Measurements from ENCODE around the gene PAFAH2. TPM values are rescaled to one million over a fixed set of nuclear protein-coding genes. Genes with fewer than 3 reads are reported as not detected.

The PAFAH2 gene
- total RNA-seq, 2 experiments from 2014 or later: 6.6 to 7.9 TPM

DNA sequence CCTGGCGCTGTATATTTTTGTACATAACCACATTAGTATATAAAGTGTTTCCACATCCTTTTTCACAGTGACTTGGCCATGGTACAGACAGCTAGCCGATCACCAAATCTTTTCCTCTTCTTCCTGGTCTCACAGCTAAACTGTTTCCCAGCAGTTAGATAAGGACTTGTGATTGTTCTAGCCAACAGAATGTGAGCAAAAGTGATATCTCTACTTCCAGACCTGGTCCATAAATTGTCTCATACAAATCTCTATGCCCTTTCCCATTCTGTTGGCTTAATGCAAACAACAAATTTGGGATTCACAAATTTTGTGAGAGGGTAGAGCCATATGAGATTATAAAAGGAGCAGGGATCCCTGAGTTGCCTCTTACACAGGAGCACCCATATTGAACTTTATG lies 19.5 kb downstream of the PAFAH2 start:
- DNase-seq: no peak
- CTCF ChIA-PET: interaction anchor here (1.4 kb wide), 1 partner anchor 19 kb away, joined by 6 read pairs; the partner anchor contains the start of gene PAFAH2
- Mint-ChIP-seq H3K9me3 (ENCODE audit: low read depth) (no peaks in the 10 kb centered on the region), H3K27ac (no peak overlapping the region), H3K4me3 (no peak overlapping the region), H3K36me3 (ENCODE audit: low read depth) (peaks cover 46% of the 10 kb centered on the region), H3K27me3 (no peaks in the 10 kb centered on the region), H3K4me1 (peaks cover 4% of the 10 kb centered on the region)
- ATAC-seq: no peak
- POLR2A ChIA-PET: no interaction called here
- intact Hi-C loops (cut with DNase I, micrococcal nuclease): no loop called here

DNA sequence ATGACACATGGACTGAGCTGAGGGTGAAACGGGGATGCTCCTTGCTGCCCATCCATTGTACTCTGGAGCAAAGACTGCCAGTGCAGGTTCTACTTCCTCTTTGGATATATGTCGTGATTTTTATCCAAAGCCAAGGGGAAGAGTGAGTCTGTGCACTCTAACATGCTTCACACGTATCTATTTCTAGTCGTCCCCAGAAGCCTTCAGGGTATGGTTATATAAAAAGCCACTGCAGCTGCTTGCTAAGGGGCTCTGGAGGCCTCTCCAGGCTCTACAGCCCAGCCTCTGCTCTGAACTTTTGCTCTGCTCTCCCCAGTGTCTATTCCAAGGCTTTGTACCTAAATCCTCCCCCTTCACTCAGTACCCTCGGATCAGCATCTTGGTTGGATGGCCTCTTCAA lies 20.1 kb downstream of the PAFAH2 start:
- Mint-ChIP-seq H3K9me3 (ENCODE audit: low read depth) (no peaks in the 10 kb centered on the region), H3K27me3 (no peaks in the 10 kb centered on the region), H3K4me3 (no peak overlapping the region), H3K27ac (no peak overlapping the region), H3K36me3 (ENCODE audit: low read depth) (peaks cover 45% of the 10 kb centered on the region), H3K4me1 (peaks cover 6% of the 10 kb centered on the region)
- POLR2A ChIA-PET: no interaction called here
- CTCF ChIA-PET: interaction anchor here (1.4 kb wide), 1 partner anchor 20 kb away, joined by 6 read pairs; the partner anchor contains the start of gene PAFAH2
- intact Hi-C loops (cut with DNase I, micrococcal nuclease): no loop called here
- no peak for DNase-seq
- ATAC-seq: no peak

DNA sequence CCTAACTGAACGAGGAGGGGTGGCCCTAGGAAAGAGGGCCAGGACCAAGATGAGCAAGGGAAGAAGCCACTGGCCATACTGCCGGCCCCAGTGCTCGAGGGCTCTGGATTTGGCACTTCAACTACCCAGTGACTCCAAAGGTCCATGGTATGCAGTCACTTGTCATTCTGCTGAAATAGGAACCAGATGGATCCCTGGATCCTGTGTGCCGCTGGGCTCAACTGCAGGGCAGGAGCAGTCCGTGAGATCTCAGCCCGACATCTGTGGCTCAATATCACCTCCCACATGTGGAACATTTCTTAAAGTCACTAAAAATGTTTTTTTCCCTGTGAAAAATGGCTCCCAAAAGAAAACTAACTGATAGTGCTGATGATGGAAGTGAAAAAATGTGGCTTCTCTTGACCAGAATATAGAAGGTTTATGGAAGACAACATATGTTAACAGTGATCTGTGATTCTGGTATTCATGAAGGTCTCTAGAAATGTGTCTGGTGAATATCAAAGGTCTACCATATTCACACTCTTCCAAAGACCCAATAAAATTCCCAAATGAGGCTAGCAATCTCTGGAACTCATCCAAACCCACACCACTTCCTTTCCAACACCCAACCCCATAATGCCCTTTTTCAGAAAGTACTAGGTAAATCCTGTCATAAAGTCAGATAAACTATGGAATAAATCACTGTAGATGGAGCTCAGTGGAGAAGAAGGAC lies 24.1 kb downstream of the PAFAH2 start:
- Mint-ChIP-seq H3K27me3 (no peaks in the 10 kb centered on the region), H3K4me3 (no peak overlapping the region), H3K36me3 (ENCODE audit: low read depth) (peaks cover 45% of the 10 kb centered on the region), H3K4me1 (peaks cover 29% of the 10 kb centered on the region), H3K27ac (peak overlapping the region; percentile 14), H3K9me3 (ENCODE audit: low read depth) (no peaks in the 10 kb centered on the region)
- DNase-seq (no peak), ATAC-seq (no peak)
- intact Hi-C loops (cut with DNase I, micrococcal nuclease): no loop called here
- POLR2A ChIA-PET: no interaction called here
- CTCF ChIA-PET: no interaction called here

DNA sequence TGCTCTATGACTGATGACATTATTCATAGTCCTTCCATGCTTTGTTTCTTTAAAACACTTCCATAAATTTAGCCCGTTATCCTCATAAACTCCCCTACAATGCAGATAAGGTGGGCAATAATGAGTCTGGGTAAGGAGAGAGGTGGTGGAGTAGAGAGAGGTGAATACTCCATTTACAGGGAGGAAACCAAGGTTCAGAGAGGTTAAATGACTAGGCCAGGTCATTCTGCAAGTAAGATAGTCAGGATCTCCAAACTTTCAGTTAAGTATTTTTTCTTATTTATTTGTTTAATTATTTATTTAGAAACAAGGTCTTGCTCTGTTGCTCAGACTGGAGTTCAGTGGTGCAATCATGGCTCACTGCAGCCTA lies 26.1 kb downstream of the PAFAH2 start:
- Mint-ChIP-seq H3K36me3 (ENCODE audit: low read depth) (peaks cover 52% of the 10 kb centered on the region), H3K27me3 (no peaks in the 10 kb centered on the region), H3K9me3 (ENCODE audit: low read depth) (no peaks in the 10 kb centered on the region), H3K27ac (peak overlapping the region; percentile 86), H3K4me3 (peak overlapping the region; percentile 48), H3K4me1 (peaks cover 31% of the 10 kb centered on the region)
- DNase-seq: no peak
- CTCF ChIA-PET: interaction anchor here (0.6 to 1.5 kb wide), 4 partner anchors 9 to 26 kb away, joined by 3 read pairs; partner anchors contain the start of gene PAFAH2
- ATAC-seq: peak; percentile 64
- POLR2A ChIA-PET: no interaction called here
- intact Hi-C loops (cut with DNase I, micrococcal nuclease): loop anchor here in 1 of 2 experiments (1.0 kb wide), 1 partner anchor 27 kb away; the partner anchor contains the start of gene PAFAH2

DNA sequence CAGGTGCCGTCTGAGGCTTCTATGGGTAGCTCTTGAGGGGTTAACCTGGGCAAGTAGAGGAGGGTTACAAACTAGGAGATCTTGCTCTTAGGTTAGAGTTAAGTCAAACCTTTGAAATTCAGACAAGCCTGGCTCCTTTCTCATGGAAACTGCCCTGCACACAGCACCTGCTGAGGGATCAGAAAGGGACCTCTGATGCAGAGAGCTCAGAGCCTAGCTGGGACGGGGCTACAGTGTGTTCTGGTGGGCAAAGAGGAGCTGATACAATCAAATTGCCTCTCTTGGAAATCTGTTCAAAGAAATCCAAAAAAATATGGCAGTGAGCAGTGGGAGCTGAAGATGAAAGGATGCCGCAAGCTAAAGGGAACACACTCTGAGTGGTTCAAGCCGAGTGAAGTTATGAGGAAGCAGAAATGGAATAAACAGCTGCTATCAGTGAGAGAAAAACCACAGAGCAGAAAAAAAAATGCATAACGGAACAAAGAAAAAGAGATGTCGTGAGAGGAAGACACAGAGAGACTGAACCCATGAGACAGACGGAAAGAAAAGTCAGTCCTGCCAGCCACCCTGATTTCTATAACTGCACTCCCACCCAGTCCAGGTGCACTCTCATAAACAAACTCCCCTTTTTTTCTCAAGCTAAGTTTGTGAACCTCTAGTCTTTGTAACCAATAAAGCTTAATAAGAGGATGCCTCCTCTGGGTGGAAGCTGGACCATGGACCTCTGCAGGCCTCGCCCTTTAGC lies 26.6 kb downstream of the PAFAH2 start:
- H3K4me1 Mint-ChIP-seq: peaks cover 31% of the 10 kb centered on the region
- H3K9me3 Mint-ChIP-seq (ENCODE audit: low read depth): no peaks in the 10 kb centered on the region
- POLR2A ChIA-PET: interaction anchor here (0.6 to 0.7 kb wide), 3 partner anchors 22 to 176 kb away, joined by 3 to 7 read pairs (median 4); no protein-coding TSS in a partner anchor
- no peaks in the 10 kb centered on the region for H3K27me3 Mint-ChIP-seq
- peak overlapping the region; percentile 48 for H3K4me3 Mint-ChIP-seq
- ATAC-seq (peak; percentile 82), DNase-seq (peak; percentile 36)
- CTCF ChIA-PET: interaction anchor here (0.6 to 1.5 kb wide), 4 partner anchors 8 to 27 kb away, joined by 3 read pairs; partner anchors contain the start of gene PAFAH2
- intact Hi-C loops (cut with DNase I, micrococcal nuclease): loop anchor here in 1 of 2 experiments (1.0 kb wide), 1 partner anchor 27 kb away; the partner anchor contains the start of gene PAFAH2
- H3K36me3 Mint-ChIP-seq (ENCODE audit: low read depth): peaks cover 51% of the 10 kb centered on the region
- peak overlapping the region; percentile 86 for H3K27ac Mint-ChIP-seq

DNA sequence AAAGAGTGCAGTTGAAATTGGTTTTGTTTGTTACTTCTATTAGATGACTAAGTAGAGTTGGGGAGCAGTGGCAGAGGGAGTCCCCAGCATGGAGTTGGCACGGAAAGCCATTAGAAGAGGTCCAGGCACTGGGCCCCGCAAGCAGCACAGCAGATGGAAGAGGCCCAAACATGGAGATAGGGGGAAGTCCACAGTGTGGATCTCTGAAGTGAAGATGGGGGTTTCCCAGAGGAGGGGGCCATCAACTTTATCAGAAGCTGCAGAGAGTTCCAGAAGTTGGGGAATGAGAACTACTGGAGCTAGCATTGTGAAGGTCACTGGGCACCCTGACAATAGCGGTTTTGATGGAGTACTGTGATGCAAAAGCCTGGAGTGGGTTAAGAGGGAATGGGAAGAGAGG lies 30.6 kb downstream of the PAFAH2 start:
- Mint-ChIP-seq H3K9me3 (ENCODE audit: low read depth) (no peaks in the 10 kb centered on the region), H3K27ac (no peak overlapping the region), H3K4me1 (peaks cover 23% of the 10 kb centered on the region), H3K4me3 (no peak overlapping the region), H3K27me3 (no peaks in the 10 kb centered on the region), H3K36me3 (ENCODE audit: low read depth) (peaks cover 39% of the 10 kb centered on the region)
- ATAC-seq (no peak), DNase-seq (no peak)
- ChIA-PET CTCF (interaction anchor here (0.6 to 2.1 kb wide), 3 partner anchors 30 to 1079 kb away, joined by 3 to 8 read pairs (median 3); partner anchors contain the start of gene PAFAH2), POLR2A (no interaction called here)
- intact Hi-C loops (cut with DNase I, micrococcal nuclease): no loop called here

DNA sequence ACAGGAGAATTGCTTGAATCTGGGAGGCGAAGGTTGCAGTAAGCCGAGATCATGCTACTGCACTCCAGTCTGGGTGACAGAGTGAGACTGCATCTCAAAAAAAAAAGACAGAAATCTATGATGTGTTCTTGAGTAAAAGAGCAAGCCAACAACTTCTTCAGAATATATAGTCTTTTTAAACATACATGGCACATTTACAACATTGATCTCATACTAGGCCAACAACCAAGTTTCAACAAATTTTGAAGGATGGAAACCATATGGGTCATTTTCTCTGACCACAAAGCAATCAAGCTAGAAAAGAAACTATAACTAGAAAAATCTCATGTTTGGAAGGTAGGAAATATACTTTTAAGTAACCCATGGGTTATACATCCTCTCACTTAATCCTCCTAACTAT lies 38.3 kb downstream of the PAFAH2 start:
- ATAC-seq (no peak), DNase-seq (no peak)
- no peak overlapping the region for H3K27ac Mint-ChIP-seq
- CTCF ChIA-PET: interaction anchor here (0.5 to 1.2 kb wide), 3 partner anchors 38 to 106 kb away, joined by 3 to 4 read pairs (median 4); partner anchors contain the start of gene PAFAH2
- POLR2A ChIA-PET: no interaction called here
- H3K9me3 Mint-ChIP-seq (ENCODE audit: low read depth): peaks cover 2% of the 10 kb centered on the region
- H3K36me3 Mint-ChIP-seq (ENCODE audit: low read depth): peaks cover 42% of the 10 kb centered on the region
- intact Hi-C loops (cut with DNase I, micrococcal nuclease): no loop called here
- no peaks in the 10 kb centered on the region for H3K4me1 Mint-ChIP-seq
- no peak overlapping the region for H3K4me3 Mint-ChIP-seq
- no peaks in the 10 kb centered on the region for H3K27me3 Mint-ChIP-seq

DNA sequence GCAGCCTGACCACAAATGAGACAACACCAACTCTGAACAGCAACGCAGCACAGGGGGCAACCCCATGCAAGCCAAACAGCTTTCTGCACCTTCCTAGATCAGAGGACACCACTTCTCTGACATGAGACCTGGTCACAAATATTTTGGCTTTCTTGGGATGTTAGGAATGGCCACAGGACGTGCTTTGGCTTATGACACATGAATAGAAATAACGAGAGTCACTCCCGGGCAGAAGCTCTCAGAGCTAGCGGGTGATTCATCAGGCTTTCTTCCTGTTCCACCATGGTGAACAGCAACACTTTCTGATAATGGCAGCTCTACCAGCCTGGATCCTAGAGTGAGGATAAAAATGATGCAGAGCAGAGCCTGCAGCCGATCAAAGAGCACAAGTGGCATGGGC lies 39.4 kb downstream of the PAFAH2 start:
- Mint-ChIP-seq H3K27ac (no peak overlapping the region), H3K27me3 (no peaks in the 10 kb centered on the region), H3K4me1 (peaks cover 4% of the 10 kb centered on the region), H3K9me3 (ENCODE audit: low read depth) (peaks cover 2% of the 10 kb centered on the region), H3K4me3 (no peak overlapping the region), H3K36me3 (ENCODE audit: low read depth) (peaks cover 35% of the 10 kb centered on the region)
- no peak for ATAC-seq
- ChIA-PET POLR2A (no interaction called here), CTCF (interaction anchor here (1.1 to 1.2 kb wide), 2 partner anchors 37 to 39 kb away, joined by 3 to 4 read pairs; partner anchors contain the start of gene PAFAH2)
- intact Hi-C loops (cut with DNase I, micrococcal nuclease): no loop called here
- DNase-seq: no peak

DNA sequence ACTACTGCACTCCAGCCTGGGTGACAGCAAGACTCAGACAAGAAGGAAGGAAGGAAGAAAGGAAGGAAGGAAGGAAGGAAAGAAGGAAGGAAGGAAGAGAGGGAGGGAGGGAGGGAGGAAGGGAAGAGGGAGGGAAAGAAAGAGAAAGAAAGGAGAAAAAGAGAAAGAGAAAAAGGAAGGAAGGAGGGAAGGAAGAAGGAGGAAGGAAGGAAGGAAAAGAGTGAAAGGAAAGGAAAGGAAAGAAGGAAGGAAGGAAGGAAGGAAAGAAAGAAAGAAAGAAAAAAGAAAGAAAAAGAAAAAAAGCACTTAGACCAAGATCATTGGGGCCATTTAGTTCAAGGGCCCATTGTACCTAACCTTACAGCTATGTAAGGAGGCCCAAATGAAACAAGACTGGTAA lies 42.3 kb downstream of the PAFAH2 start:
- H3K36me3 Mint-ChIP-seq (ENCODE audit: low read depth): peaks cover 19% of the 10 kb centered on the region
- no peak overlapping the region for H3K27ac Mint-ChIP-seq
- DNase-seq: no peak
- ATAC-seq: no peak
- intact Hi-C loops (cut with DNase I, micrococcal nuclease): no loop called here
- ChIA-PET POLR2A (no interaction called here), CTCF (no interaction called here)
- peaks cover 4% of the 10 kb centered on the region for H3K4me1 Mint-ChIP-seq
- peaks cover 2% of the 10 kb centered on the region for H3K9me3 Mint-ChIP-seq (ENCODE audit: low read depth)
- no peaks in the 10 kb centered on the region for H3K27me3 Mint-ChIP-seq
- H3K4me3 Mint-ChIP-seq: no peak overlapping the region

DNA sequence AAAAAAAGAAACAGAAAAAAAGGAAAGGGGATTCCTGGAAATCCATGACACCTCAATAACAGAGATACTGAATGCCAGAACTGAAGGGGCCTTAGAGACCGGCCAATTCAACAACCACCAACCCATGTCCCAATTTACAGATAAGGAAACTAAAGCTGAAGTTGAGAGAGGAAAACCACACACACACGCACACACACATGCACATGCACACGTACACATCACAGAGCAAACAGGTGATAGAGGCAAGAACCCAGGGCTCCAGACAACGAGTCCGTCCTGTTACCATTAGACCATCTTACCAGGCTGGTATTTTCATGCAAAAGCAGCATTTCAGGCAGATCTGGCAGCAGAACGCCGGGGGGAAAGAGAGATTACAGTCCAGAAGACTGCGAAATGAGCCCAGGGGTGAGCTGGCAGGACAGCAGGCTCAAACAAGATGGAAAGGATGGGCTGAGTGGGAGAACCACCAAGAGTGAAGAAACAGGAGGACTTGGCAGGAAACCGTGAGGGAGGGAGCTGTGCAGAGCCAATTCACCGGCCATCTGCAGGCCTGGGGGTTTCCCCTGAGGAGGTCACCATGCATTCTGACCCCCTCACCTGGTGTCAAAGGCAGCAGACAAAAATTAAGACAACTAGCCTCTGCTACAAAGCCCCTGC lies 43.5 kb downstream of the PAFAH2 start:
- intact Hi-C loops (cut with DNase I, micrococcal nuclease): no loop called here
- H3K9me3 Mint-ChIP-seq (ENCODE audit: low read depth): peaks cover 2% of the 10 kb centered on the region
- ChIA-PET CTCF (interaction anchor here (0.6 kb wide), 1 partner anchor 59 kb away, joined by 3 read pairs; no protein-coding TSS in a partner anchor), POLR2A (no interaction called here)
- ATAC-seq: no peak
- no peak overlapping the region for H3K4me3 Mint-ChIP-seq
- H3K27ac Mint-ChIP-seq: peak overlapping the region; percentile 43
- no peaks in the 10 kb centered on the region for H3K27me3 Mint-ChIP-seq
- peaks cover 10% of the 10 kb centered on the region for H3K36me3 Mint-ChIP-seq (ENCODE audit: low read depth)
- H3K4me1 Mint-ChIP-seq: peaks cover 4% of the 10 kb centered on the region
- peak; percentile 30 for DNase-seq

DNA sequence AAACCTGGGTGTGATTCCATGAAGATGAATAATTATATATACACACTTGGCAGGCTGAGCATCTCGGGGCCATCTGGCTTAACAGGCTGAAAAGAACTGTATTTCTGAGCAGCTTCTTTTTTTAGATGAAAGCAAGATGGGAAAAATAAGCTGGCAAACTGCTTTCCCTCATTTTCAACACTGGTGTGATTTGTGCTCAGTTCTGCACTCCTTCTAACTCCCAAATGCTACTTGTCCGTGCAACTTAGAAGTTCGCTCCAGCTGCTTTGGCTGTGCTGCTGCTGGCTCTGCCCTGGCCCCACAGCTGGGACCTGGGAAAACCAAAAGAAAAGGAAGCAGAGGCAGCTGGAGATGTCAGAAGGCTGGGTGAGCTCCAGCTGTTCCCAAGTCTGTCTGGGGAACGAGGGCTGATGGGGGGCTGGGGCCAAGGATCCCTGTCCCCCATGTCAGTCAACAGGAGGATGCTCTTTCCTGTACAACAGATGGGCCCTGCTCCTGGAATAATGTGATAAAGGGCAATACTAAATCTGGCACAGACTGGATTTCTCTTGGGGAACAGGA lies 44.9 kb downstream of the PAFAH2 start:
- Mint-ChIP-seq H3K4me1 (peaks cover 4% of the 10 kb centered on the region), H3K36me3 (ENCODE audit: low read depth) (no peaks in the 10 kb centered on the region), H3K27ac (no peak overlapping the region), H3K27me3 (no peaks in the 10 kb centered on the region), H3K9me3 (ENCODE audit: low read depth) (no peaks in the 10 kb centered on the region), H3K4me3 (no peak overlapping the region)
- ATAC-seq (no peak), DNase-seq (no peak)
- ChIA-PET POLR2A (no interaction called here), CTCF (no interaction called here)
- intact Hi-C loops (cut with DNase I, micrococcal nuclease): no loop called here

Measured in activated CD4-positive, alpha-beta T cell treated with anti-CD3 and anti-CD28 coated beads for 36 hours (primary cell).